HL-60 (cell line): ENCODE results near the gene SLC35F6.

Experiments used
- DNase-seq, 2 experiments: peaks; one replicate each; pipeline ENCODE4 v3.0.0-alpha.2; 2010 to 2020; ENCODE audit warnings: low read depth in 1 of 2, low spot score in 1 of 2
- H3K27ac ChIP-seq: fragments of 250-450 bp; sonication (Bioruptor Pico); replicated peaks from 2 replicates; pipeline ENCODE4 v1.5.1; 2020; ENCODE audit warnings: mild to moderate bottlenecking, moderate library complexity
- H3K27me3 ChIP-seq: fragments of 250-450 bp; sonication (Bioruptor Pico); 2 replicates; pipeline ENCODE4 v1.5.1; 2021; ENCODE audit warnings: mild to moderate bottlenecking, moderate library complexity; ENCODE audit not compliant: insufficient read depth, poor library complexity, severe bottlenecking
- H3K4me3 ChIP-seq: replicated peaks from 2 replicates; pipeline ENCODE4 v1.5.1; 2011; ENCODE audit warnings: mild to moderate bottlenecking, control low read depth, low read length; ENCODE audit not compliant: insufficient read depth
- GABPA ChIP-seq: IDR thresholded peaks from 2 replicates; pipeline ENCODE4 v1.6.1; 2012; ENCODE audit warnings: low read depth
- POLR2AphosphoS5 ChIP-seq: IDR thresholded peaks from 2 replicates; pipeline ENCODE4 v1.6.1; 2012; ENCODE audit warnings: low read depth
- SPI1 ChIP-seq: IDR thresholded peaks from 2 replicates; pipeline ENCODE4 v1.6.1; 2012; ENCODE audit warnings: low read depth, mild to moderate bottlenecking, borderline replicate concordance
- TF ChIP-seq, protein P1 (sequence below): IDR thresholded peaks from one replicate; pipeline ENCODE4 v1.5.1; 2011; ENCODE audit warnings: low read length, control low read depth, inconsistent platforms; ENCODE audit not compliant: insufficient read depth
- TF ChIP-seq, protein P2 (sequence below): IDR thresholded peaks from 2 replicates; pipeline ENCODE4 v1.6.1; 2012; ENCODE audit warnings: low read depth; ENCODE audit not compliant: insufficient replicate concordance

SLC35F6 gene

GRCh38 chr2:26740346-26740745 lies 23.7 kb upstream of the SLC35F6 start:
- no peak overlapping the region for H3K27ac ChIP-seq
- TF ChIP-seq POLR2AphosphoS5 (no peak), GABPA (no peak), SPI1 (no peak)
- TF ChIP-seq, protein P1, sequence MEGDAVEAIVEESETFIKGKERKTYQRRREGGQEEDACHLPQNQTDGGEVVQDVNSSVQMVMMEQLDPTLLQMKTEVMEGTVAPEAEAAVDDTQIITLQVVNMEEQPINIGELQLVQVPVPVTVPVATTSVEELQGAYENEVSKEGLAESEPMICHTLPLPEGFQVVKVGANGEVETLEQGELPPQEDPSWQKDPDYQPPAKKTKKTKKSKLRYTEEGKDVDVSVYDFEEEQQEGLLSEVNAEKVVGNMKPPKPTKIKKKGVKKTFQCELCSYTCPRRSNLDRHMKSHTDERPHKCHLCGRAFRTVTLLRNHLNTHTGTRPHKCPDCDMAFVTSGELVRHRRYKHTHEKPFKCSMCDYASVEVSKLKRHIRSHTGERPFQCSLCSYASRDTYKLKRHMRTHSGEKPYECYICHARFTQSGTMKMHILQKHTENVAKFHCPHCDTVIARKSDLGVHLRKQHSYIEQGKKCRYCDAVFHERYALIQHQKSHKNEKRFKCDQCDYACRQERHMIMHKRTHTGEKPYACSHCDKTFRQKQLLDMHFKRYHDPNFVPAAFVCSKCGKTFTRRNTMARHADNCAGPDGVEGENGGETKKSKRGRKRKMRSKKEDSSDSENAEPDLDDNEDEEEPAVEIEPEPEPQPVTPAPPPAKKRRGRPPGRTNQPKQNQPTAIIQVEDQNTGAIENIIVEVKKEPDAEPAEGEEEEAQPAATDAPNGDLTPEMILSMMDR: no peak
- TF ChIP-seq, protein P2, sequence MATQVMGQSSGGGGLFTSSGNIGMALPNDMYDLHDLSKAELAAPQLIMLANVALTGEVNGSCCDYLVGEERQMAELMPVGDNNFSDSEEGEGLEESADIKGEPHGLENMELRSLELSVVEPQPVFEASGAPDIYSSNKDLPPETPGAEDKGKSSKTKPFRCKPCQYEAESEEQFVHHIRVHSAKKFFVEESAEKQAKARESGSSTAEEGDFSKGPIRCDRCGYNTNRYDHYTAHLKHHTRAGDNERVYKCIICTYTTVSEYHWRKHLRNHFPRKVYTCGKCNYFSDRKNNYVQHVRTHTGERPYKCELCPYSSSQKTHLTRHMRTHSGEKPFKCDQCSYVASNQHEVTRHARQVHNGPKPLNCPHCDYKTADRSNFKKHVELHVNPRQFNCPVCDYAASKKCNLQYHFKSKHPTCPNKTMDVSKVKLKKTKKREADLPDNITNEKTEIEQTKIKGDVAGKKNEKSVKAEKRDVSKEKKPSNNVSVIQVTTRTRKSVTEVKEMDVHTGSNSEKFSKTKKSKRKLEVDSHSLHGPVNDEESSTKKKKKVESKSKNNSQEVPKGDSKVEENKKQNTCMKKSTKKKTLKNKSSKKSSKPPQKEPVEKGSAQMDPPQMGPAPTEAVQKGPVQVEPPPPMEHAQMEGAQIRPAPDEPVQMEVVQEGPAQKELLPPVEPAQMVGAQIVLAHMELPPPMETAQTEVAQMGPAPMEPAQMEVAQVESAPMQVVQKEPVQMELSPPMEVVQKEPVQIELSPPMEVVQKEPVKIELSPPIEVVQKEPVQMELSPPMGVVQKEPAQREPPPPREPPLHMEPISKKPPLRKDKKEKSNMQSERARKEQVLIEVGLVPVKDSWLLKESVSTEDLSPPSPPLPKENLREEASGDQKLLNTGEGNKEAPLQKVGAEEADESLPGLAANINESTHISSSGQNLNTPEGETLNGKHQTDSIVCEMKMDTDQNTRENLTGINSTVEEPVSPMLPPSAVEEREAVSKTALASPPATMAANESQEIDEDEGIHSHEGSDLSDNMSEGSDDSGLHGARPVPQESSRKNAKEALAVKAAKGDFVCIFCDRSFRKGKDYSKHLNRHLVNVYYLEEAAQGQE: no peak
- no peak overlapping the region for H3K4me3 ChIP-seq
- DNase-seq: no peak
- H3K27me3 ChIP-seq: peaks cover 9% of the 10 kb centered on the region

GRCh38 chr2:26740890-26741302 lies 23.2 kb upstream of the SLC35F6 start:
- Histone ChIP-seq H3K4me3 (no peak overlapping the region), H3K27me3 (peaks cover 9% of the 10 kb centered on the region), H3K27ac (no peak overlapping the region)
- no peak for DNase-seq
- TF ChIP-seq, protein P2: no peak
- TF ChIP-seq SPI1 (no peak), POLR2AphosphoS5 (no peak), GABPA (no peak)
- TF ChIP-seq, protein P1: no peak

- no peak for DNase-seq
- TF ChIP-seq, protein P2: no peak
- no peak for TF ChIP-seq POLR2AphosphoS5
- TF ChIP-seq GABPA: no peak
- no peak for TF ChIP-seq SPI1
- TF ChIP-seq, protein P1: no peak
- Histone ChIP-seq H3K4me3 (no peak overlapping the region), H3K27me3 (peaks cover 9% of the 10 kb centered on the region), H3K27ac (no peak overlapping the region)
Observed at GRCh38 chr2:26742048-26742770, 21.9 kb upstream of the SLC35F6 start.
